NCI-H2171 treated with DMSO at 0.1 percent for 48 hours (cell line): ENCODE measurements around the gene RNU1-2.
A peak's percentile ranks its signal among the peaks of the same experiment; 100 is the strongest.
"Not testable (repeated sequence)": the region's sequence is repeated elsewhere in the genome, so short reads cannot be mapped to it uniquely, and the experiment has no call there.

Source experiments
- DNase-seq: peaks from one replicate; lab custom pipeline; 2025; lab: John Stamatoyannopoulos, UW

Gene RNU1-2

DNA sequence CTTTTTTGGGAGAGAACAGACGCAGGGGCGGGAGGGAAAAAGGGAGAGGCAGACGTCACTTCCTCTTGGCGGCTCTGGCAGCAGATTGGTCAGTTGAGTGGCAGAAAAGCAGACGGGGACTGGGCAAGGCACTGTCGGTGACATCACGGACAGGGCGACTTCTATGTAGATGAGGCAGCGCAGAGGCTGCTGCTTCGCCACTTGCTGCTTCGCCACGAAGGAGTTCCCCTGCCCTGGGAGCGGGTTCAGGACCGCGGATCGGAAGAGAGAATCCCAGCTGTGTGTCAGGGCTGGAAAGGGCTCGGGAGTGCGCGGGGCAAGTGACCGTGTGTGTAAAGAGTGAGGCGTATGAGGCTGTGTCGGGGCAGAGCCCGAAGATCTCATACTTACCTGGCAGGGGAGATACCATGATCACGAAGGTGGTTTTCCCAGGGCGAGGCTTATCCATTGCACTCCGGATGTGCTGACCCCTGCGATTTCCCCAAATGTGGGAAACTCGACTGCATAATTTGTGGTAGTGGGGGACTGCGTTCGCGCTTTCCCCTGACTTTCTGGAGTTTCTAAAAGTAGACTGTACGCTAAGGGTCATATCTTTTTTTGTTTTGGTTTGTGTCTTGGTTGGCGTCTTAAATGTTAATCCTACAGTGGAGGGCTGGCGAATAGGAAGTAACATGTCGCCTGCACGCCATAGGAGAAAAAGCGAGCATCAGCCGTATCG is at the start of gene RNU1-2:
RNU1-2 (plus strand) TSS at position 383 of the 718 bp plus-strand sequence.
- peak; percentile 99 for DNase-seq

DNA sequence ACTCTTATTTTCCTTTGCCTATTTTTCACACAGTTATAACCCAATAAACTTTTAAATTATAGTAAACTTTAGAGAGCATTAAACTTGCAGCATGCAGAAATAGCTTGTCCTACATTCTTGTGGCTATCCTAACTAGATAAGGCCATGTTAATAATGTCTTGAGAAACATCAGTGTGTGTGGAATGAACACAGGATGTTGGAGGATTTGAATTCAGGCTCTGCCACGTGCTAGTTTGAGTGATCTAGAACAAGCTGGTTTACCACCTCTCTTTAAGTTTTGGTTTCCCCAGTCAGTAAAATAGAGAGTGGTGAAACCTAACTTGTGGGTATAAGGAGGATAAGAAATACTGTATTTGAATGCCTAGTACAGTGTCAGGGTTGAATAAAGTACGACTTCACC is 39.6 kb upstream of the RNU1-2 start:
- DNase-seq, result not testable (repeated sequence)

DNA sequence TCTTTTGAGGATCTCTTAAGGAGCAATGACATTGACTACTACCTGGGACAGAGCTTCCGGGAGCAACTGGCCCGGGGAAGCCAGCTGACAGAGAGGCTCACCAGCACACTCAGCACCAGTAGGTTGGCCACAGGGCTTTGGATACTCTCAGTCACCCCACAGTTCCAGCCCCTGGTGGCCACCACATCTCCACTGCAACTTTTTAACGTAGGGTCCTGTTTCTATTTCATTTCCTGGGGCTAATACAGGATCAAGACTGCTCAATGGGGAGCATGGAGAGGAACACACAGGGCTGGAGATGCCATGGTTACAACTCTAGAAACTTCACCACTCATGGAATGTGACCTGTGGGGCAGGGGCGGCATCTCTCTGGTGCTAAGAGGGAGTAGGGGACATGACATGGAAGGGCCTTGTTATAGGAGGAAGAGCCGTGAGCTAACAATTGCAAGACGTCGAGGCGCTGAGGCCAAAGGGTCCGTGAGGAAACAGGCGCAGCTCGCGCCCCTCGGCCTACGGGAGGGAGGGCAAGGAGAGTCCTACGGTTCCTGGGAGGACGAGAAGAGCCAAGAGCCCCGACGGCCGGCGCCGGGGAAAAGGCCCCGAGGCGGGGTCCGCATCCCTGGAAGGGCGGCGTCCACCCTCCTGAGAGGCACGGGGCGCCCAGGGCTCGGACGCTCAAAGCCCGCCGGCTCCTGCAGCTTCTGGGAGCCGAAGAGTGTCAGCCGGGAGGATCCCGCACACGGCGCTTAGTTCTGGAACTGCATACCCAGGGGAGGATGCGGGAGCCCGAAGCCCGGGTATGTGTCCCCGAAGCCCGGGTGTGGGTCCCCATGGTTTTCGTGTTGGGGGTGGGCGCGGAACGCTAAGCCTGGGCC is 36.4 kb upstream of the RNU1-2 start:
- DNase-seq, result not testable (repeated sequence)

DNA sequence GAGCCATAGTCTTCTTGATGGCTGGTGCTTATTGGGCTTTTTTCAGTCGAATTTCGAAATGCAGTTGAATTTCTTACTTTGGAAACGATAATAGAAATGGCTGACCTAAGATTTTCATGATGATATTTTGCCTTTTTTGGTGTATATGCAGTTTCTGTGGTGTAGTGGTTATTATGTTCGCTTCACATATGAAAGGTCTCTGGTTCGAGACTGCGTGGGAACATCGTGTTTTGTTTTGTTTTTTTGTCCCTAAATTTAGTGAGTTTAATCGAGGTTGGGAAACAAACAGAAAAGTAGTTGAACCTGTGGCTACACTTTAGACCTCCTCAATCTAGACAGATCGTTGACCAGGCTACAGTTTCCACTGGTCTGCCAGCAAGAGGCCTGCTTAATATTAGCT is 35.7 kb upstream of the RNU1-2 start:
- not testable (repeated sequence) for DNase-seq

DNA sequence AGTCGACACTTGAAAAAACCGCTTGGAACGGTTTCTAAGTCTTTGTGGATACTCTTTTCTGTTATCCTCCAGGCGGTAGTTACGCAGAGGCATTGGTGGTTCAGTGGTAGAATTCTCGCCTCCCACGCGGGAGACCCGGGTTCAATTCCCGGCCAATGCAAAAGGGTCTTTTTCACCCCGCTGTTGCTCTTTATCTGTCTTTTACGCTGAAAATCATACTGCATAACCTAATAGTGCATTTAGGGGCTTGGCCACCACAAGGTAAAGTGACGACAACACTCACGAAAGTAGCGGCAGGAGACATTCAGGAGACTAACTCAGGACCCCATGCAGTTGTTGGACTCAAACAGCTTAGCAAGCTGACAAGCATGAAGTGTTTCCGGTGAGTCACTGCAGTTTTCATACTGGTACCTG is 33.9 kb upstream of the RNU1-2 start:
- not testable (repeated sequence) for DNase-seq

DNA sequence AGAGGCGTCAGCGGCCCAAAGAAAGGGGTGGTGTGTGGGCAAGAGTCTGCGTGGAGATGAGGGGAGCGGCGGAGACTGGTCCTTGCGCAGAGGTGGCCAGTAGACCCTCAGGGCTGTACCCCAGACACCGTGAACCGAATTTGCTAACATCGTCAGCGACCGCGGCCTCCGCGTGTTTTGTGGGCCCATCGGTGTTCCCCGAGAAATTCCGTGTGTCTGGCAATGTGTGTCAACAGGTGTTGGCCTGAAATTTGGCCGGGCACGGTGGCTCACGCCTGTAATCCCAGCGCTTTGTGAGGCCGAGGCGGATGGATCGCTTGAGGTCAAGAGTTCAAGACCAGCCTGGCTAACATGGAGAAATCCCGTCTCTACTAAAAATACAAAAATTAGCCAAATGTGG is 33.4 kb upstream of the RNU1-2 start:
- DNase-seq, result not testable (repeated sequence)

DNA sequence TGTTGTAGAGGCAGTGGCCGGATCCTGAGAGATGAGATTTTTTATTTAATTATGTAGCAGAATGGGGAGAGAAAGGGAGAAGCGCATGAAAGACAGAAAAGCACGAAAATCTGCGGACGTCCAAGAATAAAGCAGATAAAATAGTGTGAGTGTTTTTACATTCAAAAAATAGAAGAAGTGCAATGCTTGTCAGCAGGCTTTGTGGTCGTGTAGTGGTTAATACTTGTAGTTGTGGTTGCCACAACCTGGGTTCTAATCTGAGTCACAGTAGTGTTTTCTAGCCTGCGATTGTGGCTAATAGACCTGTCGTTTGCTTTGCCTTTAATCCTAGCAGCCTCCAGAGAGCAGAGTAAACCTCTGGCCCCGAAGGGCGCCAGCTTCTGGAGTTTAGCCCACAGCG is 32.8 kb upstream of the RNU1-2 start:
- DNase-seq, result not testable (repeated sequence)

DNA sequence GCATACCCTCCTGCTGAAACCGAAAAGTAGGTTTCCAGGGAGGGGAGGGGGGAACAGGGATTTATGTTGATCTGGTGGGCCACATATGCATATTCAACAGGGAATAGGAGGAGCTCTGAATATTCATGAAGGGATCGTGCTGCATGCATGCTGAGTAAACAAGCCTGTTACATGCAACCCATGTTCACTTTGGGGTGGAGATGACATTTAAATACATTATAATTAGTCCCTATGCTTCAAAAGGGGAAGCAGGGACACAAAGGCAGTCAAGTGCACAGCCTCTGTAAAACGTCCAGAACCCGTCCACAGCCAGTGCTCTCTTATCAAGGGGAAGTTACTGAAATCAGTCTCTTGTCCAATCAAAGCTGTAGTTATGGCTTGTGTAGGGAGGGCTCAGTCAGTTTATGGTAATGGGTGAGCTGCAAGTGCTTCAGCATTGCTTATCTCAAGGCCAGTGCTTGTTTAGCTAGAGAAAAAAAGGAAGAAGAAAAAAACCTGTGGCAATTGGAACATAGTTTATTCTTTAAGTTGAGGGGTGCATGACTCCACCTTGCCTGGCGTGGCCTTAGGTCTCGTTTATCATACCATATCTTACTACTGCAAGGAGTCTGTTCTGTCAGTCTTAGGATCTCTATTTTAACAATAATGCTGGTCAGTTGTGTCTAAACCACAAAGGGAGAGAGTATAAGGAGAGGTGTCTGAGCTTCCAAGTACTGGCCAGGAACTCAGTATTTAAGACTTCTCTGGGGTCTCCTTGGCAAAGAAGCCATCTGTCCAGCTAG is 28.7 kb upstream of the RNU1-2 start:
- not testable (repeated sequence) for DNase-seq

DNA sequence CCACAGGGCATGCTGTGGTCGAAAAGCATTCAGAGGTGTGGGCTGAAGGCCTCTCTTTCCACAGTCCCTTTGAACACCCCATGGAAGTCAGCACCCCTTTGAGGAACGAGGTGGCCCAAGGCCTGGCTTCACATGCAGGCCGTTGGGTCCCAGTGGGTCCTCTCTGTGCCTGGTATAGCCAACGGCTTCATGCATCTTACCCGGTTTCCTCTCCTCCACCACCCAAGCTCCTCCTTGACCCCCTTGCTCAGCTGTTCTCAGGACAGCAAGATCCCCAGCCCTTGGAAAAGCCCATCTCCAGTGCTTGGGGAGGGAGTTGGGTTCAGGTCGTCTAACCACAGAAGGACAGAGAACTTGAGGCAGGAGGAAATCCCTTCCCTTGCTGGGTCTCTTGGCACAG is 27.0 kb upstream of the RNU1-2 start:
- DNase-seq, result not testable (repeated sequence)

DNA sequence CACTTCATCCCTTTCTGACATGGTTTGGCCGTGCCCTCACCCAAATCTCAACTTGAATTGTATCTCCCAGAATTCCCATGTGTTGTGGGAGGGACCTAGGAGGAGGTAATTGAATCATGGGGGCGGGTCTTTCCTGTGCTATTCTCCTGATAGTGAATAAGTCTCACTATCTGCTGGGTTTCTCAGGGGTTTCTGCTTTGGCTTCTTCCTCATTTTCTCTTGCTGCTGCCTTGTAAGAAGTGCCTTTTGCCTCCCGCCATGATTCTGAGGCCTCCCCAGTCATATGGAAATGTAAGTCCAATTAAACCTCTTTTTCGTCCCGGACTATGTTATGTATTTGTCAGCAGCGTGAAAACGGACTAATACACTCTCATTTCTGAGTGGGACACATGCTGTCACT is 25.8 kb upstream of the RNU1-2 start:
- DNase-seq, result not testable (repeated sequence)

DNA sequence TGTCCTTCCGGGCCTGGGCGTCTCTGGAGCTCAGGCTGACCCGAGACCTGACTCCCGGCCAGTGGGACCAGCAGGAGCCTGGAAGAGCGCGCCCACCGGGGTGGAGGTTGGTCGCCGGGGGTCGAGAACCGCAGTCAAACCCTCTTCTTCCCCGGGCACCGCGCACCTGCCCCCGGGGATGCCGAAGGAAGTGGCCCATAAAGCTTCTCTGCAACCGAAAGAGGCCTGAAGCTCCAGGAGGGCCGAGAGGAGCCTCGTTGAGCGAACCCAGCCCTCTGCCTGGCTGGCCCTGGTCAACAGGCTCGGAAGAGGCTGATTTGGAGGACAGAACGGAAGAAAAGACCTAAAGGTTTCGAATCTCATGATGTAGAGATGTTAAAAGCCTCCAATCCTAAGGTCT is 24.6 kb upstream of the RNU1-2 start:
- DNase-seq, result not testable (repeated sequence)

DNA sequence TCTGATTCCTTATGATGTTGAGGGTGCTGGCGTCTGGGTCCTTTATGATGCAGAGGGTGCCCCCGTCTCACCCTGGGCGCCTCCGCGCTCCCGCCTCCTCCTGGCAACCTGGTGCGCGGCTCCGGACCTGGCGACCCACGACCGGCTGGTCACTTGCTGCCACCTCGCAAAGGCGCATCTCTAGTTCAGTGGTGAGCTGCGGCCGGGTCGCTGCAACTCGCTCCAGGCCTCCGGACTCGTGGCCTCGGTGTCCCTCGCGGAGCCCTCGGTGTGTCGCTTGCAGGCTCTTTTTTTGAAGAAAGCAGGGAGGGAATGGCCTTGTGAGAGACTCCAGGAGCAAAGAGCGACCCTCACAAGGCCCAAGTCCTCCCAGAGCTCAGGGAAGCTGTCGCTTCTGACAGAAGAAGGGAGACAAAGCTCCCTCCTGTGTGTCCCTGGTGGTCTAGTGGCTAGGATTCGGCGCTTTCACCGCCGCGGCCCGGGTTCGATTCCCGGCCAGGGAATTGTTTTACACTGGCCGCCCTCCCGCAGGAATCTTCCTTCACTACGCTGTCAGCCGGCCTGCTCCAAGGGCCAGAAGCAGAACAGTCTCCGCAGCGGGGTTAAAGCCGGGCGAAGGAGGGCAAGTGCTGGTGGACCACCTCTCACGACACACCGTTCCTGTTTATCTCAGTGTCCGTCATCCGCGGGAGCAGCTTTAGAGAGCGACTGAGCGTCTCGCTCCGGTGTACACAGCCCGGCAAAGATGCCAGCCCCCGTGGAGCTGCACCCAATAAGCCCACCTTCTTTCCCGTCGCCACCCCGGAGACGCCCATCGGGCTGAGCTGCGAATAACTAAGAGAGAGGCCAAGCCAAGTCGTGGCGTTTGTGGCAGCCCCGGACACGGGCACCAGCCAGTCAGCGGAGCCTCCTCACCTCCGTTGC is 23.4 kb upstream of the RNU1-2 start:
- not testable (repeated sequence) for DNase-seq

DNA sequence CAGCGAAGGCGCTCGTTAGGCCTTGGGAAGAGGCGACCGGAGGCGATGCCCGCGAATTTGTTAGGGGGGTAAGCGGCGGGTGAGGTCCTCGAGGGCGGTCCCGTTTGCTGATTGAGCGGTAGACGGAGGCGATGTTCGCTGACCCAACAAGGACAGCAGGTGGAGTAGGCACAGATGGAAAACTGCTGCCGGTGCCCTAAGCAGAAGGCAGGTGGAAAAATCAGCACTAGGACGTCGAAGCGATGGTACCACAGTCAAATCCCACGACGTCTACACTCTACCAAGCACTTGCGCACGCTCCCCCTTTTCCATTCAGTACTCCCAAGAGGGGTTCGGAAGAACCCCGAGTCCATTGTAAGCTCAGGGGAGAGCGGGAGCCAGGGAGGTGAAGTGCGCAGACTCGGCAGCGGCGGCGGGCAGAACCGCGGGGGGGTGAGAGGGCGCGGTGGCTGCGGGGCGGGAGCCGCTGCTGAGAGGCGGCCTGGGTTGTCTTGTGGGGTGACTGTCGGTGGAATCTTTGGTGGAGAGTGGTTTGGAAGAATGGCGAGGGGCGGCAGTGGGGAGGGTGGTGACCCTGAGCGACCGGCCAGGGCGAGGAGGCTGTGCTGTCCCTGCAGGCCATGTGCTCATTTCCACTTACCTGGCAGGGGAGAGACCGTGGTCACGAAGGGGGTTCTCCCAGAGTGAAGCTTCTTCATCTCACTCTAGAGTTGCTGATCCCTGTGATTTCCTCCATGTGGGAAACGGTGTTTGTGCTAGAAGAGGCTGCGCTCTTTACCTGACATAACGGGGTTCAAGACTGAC is 22.5 kb upstream of the RNU1-2 start:
- not testable (repeated sequence) for DNase-seq

DNA sequence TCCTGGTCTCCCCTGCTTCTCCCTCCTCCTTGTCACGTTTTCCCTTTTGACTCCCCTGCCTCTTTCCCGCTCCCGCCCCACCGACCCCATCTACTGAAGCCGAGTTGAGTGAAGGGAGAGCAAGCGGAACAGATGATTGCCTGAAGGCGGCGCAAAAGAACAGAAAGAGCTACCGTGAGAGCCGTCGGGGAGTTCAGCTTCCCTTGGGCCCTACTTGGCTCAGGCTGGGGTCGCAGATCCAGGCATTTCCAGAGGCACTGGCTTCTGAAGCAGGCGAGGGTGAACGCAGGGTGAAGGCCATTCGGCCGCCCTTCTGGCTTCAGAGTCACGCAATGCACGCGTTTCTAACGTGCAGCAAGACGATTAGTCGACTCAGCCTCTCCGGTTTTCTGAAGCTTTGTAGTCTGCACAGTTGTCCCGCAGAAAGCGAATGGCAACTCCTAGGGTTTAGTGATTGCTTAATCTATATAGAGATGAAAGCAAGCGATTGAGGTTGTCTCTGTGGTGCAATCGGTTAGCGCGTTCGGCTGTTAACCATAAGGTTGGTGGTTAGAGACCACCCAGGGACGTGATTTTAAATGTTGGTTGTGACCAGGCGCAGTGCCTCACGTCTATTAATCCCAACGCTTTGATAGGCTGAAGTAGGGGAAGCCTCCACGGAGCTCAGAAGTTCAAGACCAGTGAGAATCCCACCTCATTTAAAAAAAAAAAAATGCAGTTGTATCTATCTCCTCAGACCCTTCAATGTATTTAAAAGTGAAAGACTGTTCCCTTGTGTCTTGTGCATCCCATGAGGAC is 20.6 kb upstream of the RNU1-2 start:
- DNase-seq, result not testable (repeated sequence)

DNA sequence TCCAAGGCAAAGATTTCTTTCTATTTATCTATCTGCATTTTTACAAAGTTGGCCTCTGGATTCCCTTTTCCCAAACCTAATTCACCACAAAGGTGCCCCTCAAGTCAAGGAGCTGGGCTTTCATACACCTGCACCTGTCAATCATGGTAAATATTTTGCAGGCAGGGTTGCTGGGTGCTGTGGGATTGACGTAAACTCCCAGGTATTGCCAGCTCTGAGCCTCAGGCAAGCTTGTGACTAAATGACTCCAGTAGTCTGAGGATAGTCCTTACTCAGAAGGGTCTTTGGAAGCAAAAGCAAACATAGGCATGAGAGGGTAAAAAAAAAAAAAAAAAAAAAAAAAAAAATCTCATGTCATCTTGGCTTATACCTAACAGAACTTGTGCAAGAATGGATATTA is 14.0 kb upstream of the RNU1-2 start:
- DNase-seq, result not testable (repeated sequence)

DNA sequence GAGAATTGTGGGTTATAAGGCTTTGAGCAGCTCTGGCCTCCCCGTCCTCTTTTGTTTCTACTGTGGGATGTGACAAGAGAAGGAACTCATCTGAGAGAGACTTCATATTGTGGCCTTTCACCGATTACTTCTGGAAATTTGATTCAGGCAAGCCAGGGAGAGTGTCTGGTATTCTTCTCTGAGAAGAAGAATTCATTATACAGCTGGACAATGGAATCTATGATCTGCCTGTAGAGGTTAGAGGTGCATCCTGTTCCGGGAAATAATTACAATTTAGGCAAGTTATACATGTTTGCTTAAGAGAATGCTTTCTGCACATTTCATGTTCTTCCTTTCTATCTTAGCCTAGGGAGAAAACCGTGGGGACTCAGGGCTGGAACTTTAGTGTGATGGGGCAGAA is 12.8 kb upstream of the RNU1-2 start:
- no peak for DNase-seq

DNA sequence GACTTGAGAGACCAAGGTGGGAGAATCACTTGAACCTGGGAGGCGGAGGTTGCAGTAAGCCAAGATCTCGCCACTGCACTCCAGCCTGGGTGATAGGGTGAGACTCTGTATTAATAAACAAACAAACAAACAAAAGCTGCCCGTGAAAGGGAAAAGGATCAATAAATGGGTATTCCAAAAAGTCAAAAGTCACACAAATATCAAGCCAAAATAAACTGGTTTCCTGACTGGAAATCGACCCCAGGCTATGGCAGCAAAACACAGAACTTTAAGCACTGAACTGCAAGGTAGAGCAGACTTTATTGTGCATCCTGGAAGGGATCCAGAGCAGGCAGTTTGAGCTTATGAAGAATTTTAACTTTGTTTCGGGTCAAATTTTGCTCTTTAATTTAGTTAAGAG is 11.3 kb upstream of the RNU1-2 start:
- DNase-seq, result not testable (repeated sequence)

DNA sequence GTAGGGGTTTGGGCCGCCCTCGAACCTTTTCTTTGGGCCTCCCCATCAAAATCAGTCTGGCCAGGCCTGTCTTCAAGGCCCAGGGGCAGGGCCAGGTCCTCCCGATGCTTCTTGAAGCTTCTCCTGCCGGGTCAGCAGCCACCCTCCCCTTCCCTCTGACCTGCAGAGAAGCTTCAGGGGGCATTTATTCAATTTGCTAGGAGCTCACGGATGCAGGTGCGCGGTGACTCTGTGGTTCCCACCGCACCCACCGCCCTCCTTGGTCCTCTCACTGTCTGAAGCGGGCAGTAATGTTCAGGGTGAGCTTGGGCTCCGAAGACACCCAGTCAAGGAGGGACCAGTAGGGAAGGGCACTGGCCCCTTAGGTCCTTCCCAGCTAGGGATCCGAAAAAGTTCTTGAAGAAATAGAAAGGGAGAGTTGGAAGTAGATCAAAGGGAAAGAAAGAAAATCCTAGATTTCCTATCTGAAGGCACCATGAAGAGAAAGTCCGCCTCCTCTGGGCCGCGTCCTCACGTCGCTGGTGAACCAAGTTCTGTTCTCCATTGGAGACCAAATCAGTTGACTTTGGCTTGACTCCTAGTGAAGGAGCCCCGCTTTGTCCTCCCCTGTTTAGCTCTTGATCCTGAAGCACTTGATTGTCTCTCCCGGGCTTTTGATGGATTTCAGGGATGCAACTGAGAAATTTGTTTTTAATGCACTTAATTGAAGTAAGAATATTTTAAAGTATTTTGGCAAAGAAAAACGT is 8.7 kb upstream of the RNU1-2 start:
- no peak for DNase-seq
